ENCODE results near the gene ARFIP2.

The ARFIP2 gene

DNA sequence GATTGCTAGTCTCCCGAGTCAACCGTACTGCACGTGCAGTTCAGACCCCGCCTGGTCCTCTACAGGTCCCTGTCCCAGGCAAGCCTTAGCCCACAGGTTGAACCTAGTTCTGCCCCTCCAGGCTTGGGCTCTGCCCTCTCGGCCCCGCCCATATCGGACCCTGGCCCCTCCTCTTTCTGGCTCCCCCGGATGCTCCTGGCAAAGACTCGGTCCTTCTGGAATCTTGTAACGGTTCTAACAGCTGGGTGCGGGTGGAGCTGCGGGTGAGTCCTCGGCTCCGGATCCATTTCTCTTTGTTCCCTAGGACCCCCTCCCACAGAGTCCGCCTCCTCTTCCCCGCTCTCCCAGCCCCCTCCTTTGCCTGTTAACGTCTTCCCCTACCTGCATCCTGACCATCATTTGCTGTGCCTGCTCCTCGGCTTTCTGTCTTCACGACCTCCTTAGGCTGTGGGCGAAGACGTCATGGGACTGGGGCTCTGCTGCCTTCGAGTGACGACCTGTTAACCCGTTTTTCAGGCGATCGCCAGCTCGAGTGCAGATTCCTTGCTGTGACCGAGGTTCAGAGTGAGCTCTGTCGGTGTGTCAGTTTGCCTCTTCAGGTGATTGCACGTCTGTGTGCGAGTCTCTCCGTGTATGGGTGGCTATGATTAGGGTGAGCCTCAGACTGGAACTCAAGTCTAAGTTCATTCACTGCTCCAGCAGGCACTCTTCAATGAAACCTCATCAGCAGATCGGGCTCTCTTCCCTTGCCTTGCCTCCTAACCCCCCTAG is 16.1 kb upstream of the ARFIP2 start, which contains the start of gene DNHD1:
Gene DNHD1, plus strand, starts transcription at position 212 of the 771 bp plus-strand sequence. CDS start 936 bp downstream, outside the sequence.
- Mint-ChIP-seq H3K27me3 (no peaks in the 10 kb centered on the region), H3K4me1 (peaks cover 3% of the 10 kb centered on the region), H3K27ac (no peak within 1 kb of the TSS), H3K36me3 (peaks cover 3% of the 10 kb centered on the region), H3K9me3 (no peaks in the 10 kb centered on the region), H3K4me3 (no peak within 1 kb of the TSS)
- CTCF ChIA-PET = interaction anchor here (1.0 to 3.0 kb wide), 3 partner anchors 34 to 119 kb away, joined by 3 to 14 read pairs (median 5); no protein-coding TSS in a partner anchor
- DNase-seq = no peak

DNA sequence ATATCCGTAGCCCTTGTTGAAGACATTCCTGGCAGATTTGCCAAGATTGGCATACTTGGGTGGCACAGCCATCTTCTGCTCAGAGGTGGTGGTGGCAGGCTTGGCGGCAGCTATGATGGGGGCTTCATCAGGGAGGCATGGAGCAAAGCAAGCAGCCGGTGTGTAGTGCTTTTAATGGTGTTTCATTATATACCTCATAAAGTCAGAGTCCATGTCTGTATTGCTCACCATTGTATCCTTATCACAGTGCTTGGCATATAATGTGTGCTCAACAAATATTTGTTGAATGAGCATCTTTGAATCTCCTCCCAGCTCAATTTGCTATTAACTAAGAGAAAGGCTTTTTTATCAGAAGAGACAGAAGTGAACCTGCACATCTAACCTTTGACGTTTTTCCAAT is 8.2 kb upstream of the ARFIP2 start:
- H3K4me1 Mint-ChIP-seq = no peaks in the 10 kb centered on the region
- H3K27me3 Mint-ChIP-seq = no peaks in the 10 kb centered on the region
- no peak overlapping the region for H3K4me3 Mint-ChIP-seq
- H3K36me3 Mint-ChIP-seq = peaks cover 25% of the 10 kb centered on the region
- no peak for DNase-seq
- CTCF ChIA-PET = interaction anchor here (0.9 to 1.1 kb wide), 2 partner anchors 45 to 110 kb away, joined by 3 read pairs; no protein-coding TSS in a partner anchor
- H3K9me3 Mint-ChIP-seq = no peaks in the 10 kb centered on the region
- no peak overlapping the region for H3K27ac Mint-ChIP-seq

DNA sequence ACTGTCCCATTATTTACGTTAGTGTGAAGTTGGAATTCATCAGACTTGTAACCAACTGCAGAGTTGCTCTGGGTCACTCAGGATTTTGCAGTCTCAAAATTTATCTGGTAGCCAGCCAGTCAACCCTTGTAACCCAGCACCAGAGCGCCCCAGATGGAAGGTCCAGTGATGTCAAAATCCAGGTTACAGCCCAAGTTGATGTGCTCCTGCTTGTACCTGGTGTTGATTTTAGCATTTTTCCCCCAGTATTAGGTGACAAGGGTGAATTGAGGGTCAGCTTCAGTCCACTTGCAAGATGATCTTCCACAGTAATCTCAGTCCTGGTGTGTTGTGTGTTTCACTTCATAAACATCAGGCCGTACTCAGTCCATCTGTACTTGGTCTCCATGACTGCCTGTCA is 7.7 kb upstream of the ARFIP2 start:
- CTCF ChIA-PET = no interaction called here
- Mint-ChIP-seq H3K4me3 (no peak overlapping the region), H3K36me3 (peaks cover 26% of the 10 kb centered on the region), H3K27ac (no peak overlapping the region), H3K27me3 (no peaks in the 10 kb centered on the region), H3K4me1 (no peaks in the 10 kb centered on the region), H3K9me3 (no peaks in the 10 kb centered on the region)
- no peak for DNase-seq

DNA sequence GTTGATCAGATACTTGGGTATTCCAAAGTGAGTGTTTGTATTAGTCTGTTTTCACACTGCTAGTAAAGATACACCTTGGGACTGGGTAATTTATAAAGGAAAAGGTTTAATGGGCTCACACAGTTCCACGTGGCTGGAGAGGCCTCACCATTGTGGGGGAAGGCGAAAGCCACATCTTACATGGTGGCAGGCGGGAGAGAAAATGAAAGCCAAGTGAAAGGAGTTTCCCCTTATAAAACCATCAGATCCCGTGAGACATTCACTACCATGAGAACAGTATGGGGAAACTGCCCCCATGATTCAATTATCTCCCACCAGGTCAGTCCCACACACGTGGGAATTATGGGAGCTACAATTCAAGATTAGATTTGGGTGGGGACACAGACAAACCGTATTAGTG is 7.2 kb upstream of the ARFIP2 start:
- peaks cover 30% of the 10 kb centered on the region for H3K36me3 Mint-ChIP-seq
- peaks cover 3% of the 10 kb centered on the region for H3K4me1 Mint-ChIP-seq
- CTCF ChIA-PET = interaction anchor here (1.3 kb wide), 1 partner anchor 109 kb away, joined by 3 read pairs; no protein-coding TSS in a partner anchor
- H3K9me3 Mint-ChIP-seq = no peaks in the 10 kb centered on the region
- H3K27me3 Mint-ChIP-seq = no peaks in the 10 kb centered on the region
- DNase-seq = no peak
- no peak overlapping the region for H3K27ac Mint-ChIP-seq
- H3K4me3 Mint-ChIP-seq = no peak overlapping the region

DNA sequence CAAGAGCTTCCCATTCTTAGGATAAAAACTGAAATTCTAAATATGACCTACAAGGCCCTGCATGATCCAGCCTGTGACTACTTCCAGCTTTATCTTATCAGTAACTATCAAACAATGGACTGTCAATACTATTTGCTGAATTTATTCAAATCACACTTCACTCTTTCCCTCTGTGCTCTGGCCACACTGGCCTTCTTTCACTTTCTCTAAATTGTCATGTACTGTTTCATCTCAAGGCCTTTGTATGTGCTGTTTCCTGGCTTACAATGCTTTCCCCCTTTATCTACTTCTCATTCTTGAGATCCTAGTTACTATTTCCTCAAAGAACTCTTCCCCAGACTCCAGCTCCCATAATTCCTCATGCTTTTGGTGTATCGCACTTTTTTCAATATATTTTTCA is 5.8 kb upstream of the ARFIP2 start:
- no peak for DNase-seq
- Mint-ChIP-seq H3K36me3 (peaks cover 37% of the 10 kb centered on the region), H3K27ac (no peak overlapping the region), H3K4me3 (no peak overlapping the region), H3K4me1 (peaks cover 14% of the 10 kb centered on the region), H3K27me3 (no peaks in the 10 kb centered on the region), H3K9me3 (no peaks in the 10 kb centered on the region)
- CTCF ChIA-PET = interaction anchor here (1.1 to 3.4 kb wide), 3 partner anchors 19 to 109 kb away, joined by 3 to 17 read pairs (median 4); no protein-coding TSS in a partner anchor

DNA sequence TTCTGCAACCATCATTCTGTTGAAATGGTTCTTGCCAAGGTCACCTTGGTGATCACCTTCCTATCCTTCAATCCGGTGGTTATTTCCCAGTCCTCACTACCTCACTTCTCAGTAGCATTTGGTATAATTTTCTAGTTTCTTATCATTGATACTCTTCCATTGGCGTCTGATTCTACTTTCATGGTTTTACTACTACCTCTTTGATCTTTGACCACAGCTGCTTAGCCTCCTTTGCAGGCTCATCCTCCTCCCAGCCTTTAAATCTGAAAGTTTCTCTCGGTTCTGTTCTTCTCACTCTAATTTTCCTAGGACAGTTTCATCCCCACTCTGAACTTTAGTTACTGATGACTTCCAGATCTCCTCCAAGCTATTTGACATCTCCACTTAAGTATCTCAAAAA is 5.1 kb upstream of the ARFIP2 start:
- Mint-ChIP-seq H3K9me3 (no peaks in the 10 kb centered on the region), H3K4me1 (peaks cover 16% of the 10 kb centered on the region), H3K27me3 (no peaks in the 10 kb centered on the region), H3K27ac (no peak overlapping the region), H3K36me3 (peaks cover 35% of the 10 kb centered on the region), H3K4me3 (no peak overlapping the region)
- DNase-seq = no peak
- CTCF ChIA-PET = interaction anchor here (1.1 to 3.4 kb wide), 2 partner anchors 20 to 108 kb away, joined by 4 to 17 read pairs; no protein-coding TSS in a partner anchor

DNA sequence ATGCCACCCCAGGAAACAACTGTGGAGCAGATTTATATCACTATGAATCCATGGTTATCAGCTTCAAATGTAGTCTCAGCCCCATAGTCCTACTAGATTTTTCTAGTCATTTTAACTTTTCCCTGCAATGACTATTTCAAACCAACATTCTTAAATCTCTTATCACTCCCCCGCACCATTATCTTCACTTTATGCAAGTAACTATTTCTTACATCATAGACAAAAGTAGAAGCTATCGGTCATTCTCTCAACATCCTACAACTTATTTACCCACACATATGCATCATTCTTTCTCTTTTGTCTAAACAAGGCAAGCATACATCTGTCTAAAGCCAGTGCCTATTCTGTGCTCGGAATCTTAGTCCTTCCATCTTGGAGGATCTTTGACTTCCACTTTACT is 4.5 kb upstream of the ARFIP2 start:
- no peak for DNase-seq
- no peaks in the 10 kb centered on the region for H3K27me3 Mint-ChIP-seq
- peaks cover 39% of the 10 kb centered on the region for H3K36me3 Mint-ChIP-seq
- no peaks in the 10 kb centered on the region for H3K9me3 Mint-ChIP-seq
- CTCF ChIA-PET = interaction anchor here (0.9 to 3.4 kb wide), 3 partner anchors 20 to 110 kb away, joined by 3 to 17 read pairs (median 6); no protein-coding TSS in a partner anchor
- H3K4me3 Mint-ChIP-seq = no peak overlapping the region
- peaks cover 22% of the 10 kb centered on the region for H3K4me1 Mint-ChIP-seq
- H3K27ac Mint-ChIP-seq = no peak overlapping the region

DNA sequence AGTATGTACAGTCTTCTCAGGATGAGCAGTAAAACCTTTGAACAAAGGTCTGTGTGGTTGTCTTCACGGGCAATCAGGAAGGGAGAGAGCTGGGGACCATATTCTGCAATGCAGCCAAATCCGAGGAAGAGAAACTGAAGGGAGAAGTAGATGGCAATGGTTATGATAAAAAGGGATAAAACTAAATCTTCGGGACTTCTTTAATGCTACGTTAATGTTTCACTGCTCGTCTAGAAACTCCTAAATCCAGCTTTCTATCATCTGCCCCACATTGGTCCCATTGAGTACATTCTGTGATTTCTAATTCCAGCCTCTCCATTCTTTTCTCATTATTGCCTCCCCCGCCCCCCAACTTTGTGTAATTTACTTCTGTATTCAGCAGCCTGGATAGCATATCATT is 1.9 kb upstream of the ARFIP2 start:
- Mint-ChIP-seq H3K9me3 (no peaks in the 10 kb centered on the region), H3K36me3 (peaks cover 36% of the 10 kb centered on the region), H3K4me3 (peak overlapping the region; percentile 82), H3K4me1 (peaks cover 42% of the 10 kb centered on the region), H3K27ac (peak overlapping the region; percentile 96), H3K27me3 (no peaks in the 10 kb centered on the region)
- DNase-seq = no peak
- CTCF ChIA-PET = interaction anchor here (1.2 to 2.5 kb wide), 3 partner anchors 43 to 104 kb away, joined by 3 to 21 read pairs (median 3); no protein-coding TSS in a partner anchor

DNA sequence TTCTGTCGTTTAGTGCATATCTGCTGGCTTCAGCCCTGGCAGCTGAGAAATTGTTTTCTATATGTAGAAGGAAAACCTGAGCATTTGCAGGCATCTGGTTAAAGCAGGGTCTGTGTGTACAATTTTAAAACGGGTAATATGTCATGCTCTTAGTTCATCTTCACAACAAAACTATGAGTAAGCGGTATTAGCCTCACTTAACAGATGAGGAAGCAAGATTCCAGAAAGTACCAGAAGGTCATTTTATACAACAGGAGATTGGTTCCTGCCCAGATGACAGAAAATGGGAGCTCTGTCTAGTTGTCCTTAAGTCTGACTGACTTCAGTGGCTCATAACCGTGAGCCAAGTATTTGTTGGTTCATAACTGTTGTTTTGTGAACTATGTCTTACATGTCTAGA is 1.3 kb upstream of the ARFIP2 start:
- CTCF ChIA-PET = interaction anchor here (1.2 to 2.5 kb wide), 5 partner anchors 33 to 104 kb away, joined by 3 to 21 read pairs (median 3); no protein-coding TSS in a partner anchor
- Mint-ChIP-seq H3K4me3 (peak overlapping the region; percentile 82), H3K27ac (peak overlapping the region; percentile 96), H3K4me1 (peaks cover 42% of the 10 kb centered on the region), H3K36me3 (peaks cover 38% of the 10 kb centered on the region), H3K9me3 (no peaks in the 10 kb centered on the region), H3K27me3 (no peaks in the 10 kb centered on the region)
- no peak for DNase-seq

DNA sequence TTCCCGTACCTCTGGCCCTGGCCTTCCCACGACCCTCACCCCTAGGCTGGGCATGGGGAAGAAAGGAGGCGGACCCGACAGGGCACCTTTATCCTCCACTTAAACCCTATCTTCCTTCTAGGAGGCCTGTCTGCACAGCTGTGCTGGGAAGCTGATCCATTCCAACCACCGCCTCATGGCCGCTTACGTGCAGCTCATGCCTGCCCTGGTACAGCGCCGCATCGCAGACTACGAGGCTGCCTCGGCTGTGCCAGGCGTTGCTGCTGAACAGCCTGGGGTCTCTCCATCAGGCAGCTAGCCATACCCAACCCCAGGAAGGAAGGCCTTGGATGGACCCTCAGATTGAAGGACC is 769 bp upstream of the ARFIP2 start:
- Mint-ChIP-seq H3K27ac (peak overlapping the region; percentile 96), H3K27me3 (no peaks in the 10 kb centered on the region), H3K4me3 (peak overlapping the region; percentile 82), H3K9me3 (no peaks in the 10 kb centered on the region), H3K36me3 (peaks cover 42% of the 10 kb centered on the region), H3K4me1 (peaks cover 42% of the 10 kb centered on the region)
- CTCF ChIA-PET = interaction anchor here (0.8 to 2.5 kb wide), 6 partner anchors 10 to 224 kb away, joined by 3 to 21 read pairs (median 4); no protein-coding TSS in a partner anchor
- no peak for DNase-seq

DNA sequence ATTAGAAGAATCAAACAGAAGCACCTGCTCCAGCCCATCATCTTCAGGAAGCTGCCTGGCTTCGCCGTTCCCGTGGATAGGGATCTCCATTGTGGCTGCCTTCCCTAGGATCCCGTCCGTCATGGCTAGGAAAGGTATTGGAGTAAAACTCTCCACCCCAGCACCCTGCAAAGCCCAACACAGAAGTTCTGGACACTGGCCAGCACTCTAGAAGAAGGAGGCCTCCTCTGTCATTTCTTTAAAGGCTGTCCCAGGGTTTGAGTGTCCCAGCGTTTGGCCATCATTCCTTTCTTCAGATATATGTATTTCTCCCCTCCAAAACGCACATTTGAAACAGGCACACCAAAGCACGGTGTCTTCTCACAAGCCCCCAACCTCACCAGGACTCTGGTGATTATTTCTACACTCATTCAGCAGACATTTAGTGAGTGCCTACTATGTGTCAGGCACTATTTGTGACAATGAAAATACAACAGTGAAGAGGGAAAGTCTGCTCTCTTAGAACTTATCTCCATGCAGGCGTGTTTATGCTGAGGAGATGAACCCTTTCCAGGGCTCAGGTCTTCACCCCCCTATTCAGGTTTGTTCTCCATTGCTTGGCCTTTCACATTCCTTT is 724 bp downstream of the ARFIP2 start:
- H3K27ac Mint-ChIP-seq = peak overlapping the region; percentile 96

DNA sequence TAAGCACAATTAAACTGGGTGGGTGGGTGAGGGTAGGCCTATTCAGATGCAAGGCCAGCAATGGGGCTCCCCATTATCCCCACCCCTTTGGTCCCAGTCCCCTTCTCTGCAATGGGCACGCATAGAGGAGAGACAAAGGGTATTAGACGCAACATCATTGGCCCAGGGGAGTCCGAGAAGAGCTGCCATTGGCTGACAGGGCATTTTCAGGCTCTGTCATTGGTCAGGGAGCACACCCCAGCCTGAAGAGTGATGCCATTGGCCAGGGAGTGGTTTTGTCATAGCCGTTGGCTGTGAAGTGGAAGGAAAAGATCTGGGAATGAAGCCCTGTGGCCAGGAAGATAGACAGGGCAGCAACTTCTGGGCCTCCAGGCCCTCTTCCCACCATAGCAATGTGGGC is 4.6 kb downstream of the ARFIP2 start:
- DNase-seq = no peak
- peaks cover 18% of the 10 kb centered on the region for H3K27me3 Mint-ChIP-seq
- no peak overlapping the region for H3K27ac Mint-ChIP-seq
- no peaks in the 10 kb centered on the region for H3K9me3 Mint-ChIP-seq
- peaks cover 46% of the 10 kb centered on the region for H3K4me1 Mint-ChIP-seq
- H3K4me3 Mint-ChIP-seq = no peak overlapping the region
- peaks cover 29% of the 10 kb centered on the region for H3K36me3 Mint-ChIP-seq
- CTCF ChIA-PET = interaction anchor here (0.8 to 3.8 kb wide), 3 partner anchors 8 to 98 kb away, joined by 3 to 20 read pairs (median 4); no protein-coding TSS in a partner anchor

More for the DNA sequence above, 724 bp downstream of the ARFIP2 start:
- Mint-ChIP-seq H3K4me1 (peaks cover 42% of the 10 kb centered on the region), H3K27me3 (no peaks in the 10 kb centered on the region), H3K36me3 (peaks cover 45% of the 10 kb centered on the region), H3K4me3 (peak overlapping the region; percentile 82), H3K9me3 (no peaks in the 10 kb centered on the region)
- CTCF ChIA-PET = no interaction called here
- DNase-seq = no peak

DNA sequence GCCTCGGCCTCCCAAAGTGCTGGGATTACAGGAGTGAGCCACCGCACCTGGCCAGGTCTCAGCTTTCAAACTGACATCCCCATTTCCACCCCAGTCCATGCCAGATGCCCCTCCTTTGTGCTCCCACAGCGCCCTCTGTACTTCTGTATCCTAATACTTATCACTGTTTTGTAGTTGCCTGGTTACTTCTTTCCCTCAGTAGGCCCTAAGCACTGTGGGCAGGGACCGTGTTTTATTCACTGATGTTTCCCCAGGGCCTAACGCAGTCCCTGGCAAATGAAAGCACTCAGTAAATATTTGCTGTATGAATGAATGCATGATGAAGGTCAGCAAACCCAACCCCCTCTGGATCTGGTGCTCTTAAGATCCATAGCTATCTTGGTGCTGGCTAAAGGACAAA is 5.2 kb downstream of the ARFIP2 start:
- Mint-ChIP-seq H3K9me3 (no peaks in the 10 kb centered on the region), H3K36me3 (peaks cover 28% of the 10 kb centered on the region), H3K4me3 (no peak overlapping the region), H3K27me3 (peaks cover 18% of the 10 kb centered on the region), H3K27ac (no peak overlapping the region), H3K4me1 (peaks cover 43% of the 10 kb centered on the region)
- DNase-seq = no peak
- CTCF ChIA-PET = interaction anchor here (0.6 to 3.8 kb wide), 6 partner anchors 12 to 193 kb away, joined by 3 to 20 read pairs (median 3); no protein-coding TSS in a partner anchor

DNA sequence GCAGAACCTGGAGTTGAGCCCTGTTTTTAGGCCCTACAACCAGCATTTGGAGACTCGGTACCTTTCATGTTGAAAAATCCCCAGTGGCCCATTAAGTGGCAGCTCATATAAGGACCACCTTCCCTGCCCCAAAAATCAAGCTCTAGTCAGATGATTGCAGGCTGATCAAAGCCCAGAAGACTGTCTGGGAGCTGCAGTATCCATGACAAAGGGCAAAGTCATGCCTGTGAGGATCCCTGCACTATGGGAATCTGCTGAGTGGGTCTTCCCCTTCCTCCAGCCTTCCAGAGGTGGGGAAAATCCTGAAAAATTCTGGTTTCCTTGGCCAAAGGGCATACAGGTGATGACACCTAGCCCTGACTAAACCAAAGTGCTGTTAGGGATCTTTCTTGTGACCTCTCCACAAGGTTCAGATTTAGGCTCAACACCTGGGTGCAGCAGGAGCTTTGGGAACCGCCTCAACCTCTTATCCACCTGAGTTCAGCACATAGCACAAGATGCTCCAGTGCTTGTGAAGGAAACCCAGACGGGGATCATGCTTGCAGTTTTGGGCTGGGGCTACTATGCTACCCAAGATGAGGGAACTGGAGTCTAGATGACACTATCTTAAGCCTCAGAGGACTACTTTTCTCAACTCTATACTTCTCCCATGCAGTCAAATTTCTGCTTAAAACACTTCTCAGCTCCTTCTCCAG is 6.2 kb downstream of the ARFIP2 start:
- Mint-ChIP-seq H3K9me3 (no peaks in the 10 kb centered on the region), H3K27me3 (peaks cover 18% of the 10 kb centered on the region), H3K27ac (no peak overlapping the region), H3K4me3 (peak overlapping the region; percentile 73), H3K36me3 (peaks cover 25% of the 10 kb centered on the region), H3K4me1 (peaks cover 33% of the 10 kb centered on the region)
- DNase-seq = no peak
- CTCF ChIA-PET = interaction anchor here (0.9 to 3.8 kb wide), 3 partner anchors 56 to 112 kb away, joined by 3 to 20 read pairs (median 3); no protein-coding TSS in a partner anchor

Data from activated naive CD4-positive, alpha-beta T cell treated with anti-CD3 and anti-CD28 coated beads, Interleukin-2, amount 10 ng/mL, durations not matched to agents 7 days and 5 days (primary cell).